ENCODE results near the gene TBATA.
A peak's percentile ranks its signal among the peaks of the same experiment; 100 is the strongest.

TBATA gene

GRCh38 chr10:70763567-70763966 is 21.6 kb downstream of the TBATA start:
- Histone ChIP-seq H4K20me1 (no peaks in the 10 kb centered on the region), H3K36me3 (peaks cover 8% of the 10 kb centered on the region; the same call in 1 of the 2 replicates), H3K27ac (peak overlapping the region; percentile 82), H3K9ac (peak overlapping the region; percentile 68; the same call in 1 of the 2 replicates), H3K27me3 (no peaks in the 10 kb centered on the region), H3K4me2 (peak overlapping the region; percentile 92), H3K4me1 (peaks cover 48% of the 10 kb centered on the region), H3K4me3 (peak overlapping the region; percentile 31; the same call in 1 of the 2 replicates), H3K9me3 (peaks cover 29% of the 10 kb centered on the region)
- no peak for TF ChIP-seq Cebpa-rat (IDR thresholded peaks at IDR 0.05)

- Histone ChIP-seq H4K20me1 (no peaks in the 10 kb centered on the region), H3K9ac (peak overlapping the region; percentile 68; the same call in 1 of the 2 replicates), H3K27ac (peak overlapping the region; percentile 82), H3K27me3 (no peaks in the 10 kb centered on the region), H3K4me3 (peak overlapping the region; percentile 31; the same call in 1 of the 2 replicates), H3K36me3 (peaks cover 8% of the 10 kb centered on the region; the same call in 1 of the 2 replicates), H3K4me2 (peak overlapping the region; percentile 92), H3K4me1 (peaks cover 48% of the 10 kb centered on the region), H3K9me3 (peaks cover 26% of the 10 kb centered on the region)
- peak; percentile 98 for TF ChIP-seq Cebpa-rat (IDR thresholded peaks at IDR 0.05)
Measured at GRCh38 chr10:70762441-70763175, 22.6 kb downstream of the TBATA start.

- no peaks in the 10 kb centered on the region for H3K27me3 ChIP-seq
- H4K20me1 ChIP-seq = no peaks in the 10 kb centered on the region
- H3K9me3 ChIP-seq = peaks cover 20% of the 10 kb centered on the region
- peaks cover 8% of the 10 kb centered on the region; the same call in 1 of the 2 replicates for H3K36me3 ChIP-seq
- H3K4me2 ChIP-seq = peak overlapping the region; percentile 92
- peak overlapping the region; percentile 82 for H3K27ac ChIP-seq
- no peak overlapping the region for H3K4me3 ChIP-seq
- H3K9ac ChIP-seq = no peak overlapping the region
- no peak for TF ChIP-seq Cebpa-rat (IDR thresholded peaks at IDR 0.05)
- peaks cover 48% of the 10 kb centered on the region for H3K4me1 ChIP-seq
Measured at GRCh38 chr10:70761727-70762350, 23.3 kb downstream of the TBATA start.

- no peak overlapping the region for H3K4me2 ChIP-seq
- no peak for TF ChIP-seq Cebpa-rat (IDR thresholded peaks at IDR 0.05)
- no peak overlapping the region for H3K9ac ChIP-seq
Measured at GRCh38 chr10:70761031-70761601, 24.1 kb downstream of the TBATA start.

GRCh38 chr10:70760271-70760787 is 24.8 kb downstream of the TBATA start:
- no peak overlapping the region for H3K4me3 ChIP-seq
- H3K9me3 ChIP-seq = peaks cover 5% of the 10 kb centered on the region
- no peak for TF ChIP-seq Cebpa-rat (IDR thresholded peaks at IDR 0.05)
- no peak overlapping the region for H3K9ac ChIP-seq
- no peaks in the 10 kb centered on the region for H3K36me3 ChIP-seq
- H3K27ac ChIP-seq = peak overlapping the region; percentile 40; the same call in 1 of the 2 replicates
- H3K4me2 ChIP-seq = peak overlapping the region; percentile 48; the same call in 1 of the 2 replicates
- H4K20me1 ChIP-seq = no peaks in the 10 kb centered on the region
- peaks cover 48% of the 10 kb centered on the region for H3K4me1 ChIP-seq
- no peaks in the 10 kb centered on the region for H3K27me3 ChIP-seq

More at GRCh38 chr10:70761031-70761601, 24.1 kb downstream of the TBATA start:
- Histone ChIP-seq H3K27ac (peak overlapping the region; percentile 42; the same call in 1 of the 2 replicates), H3K9me3 (peaks cover 13% of the 10 kb centered on the region), H3K4me3 (no peak overlapping the region), H3K36me3 (peaks cover 6% of the 10 kb centered on the region; the same call in 1 of the 2 replicates), H4K20me1 (no peaks in the 10 kb centered on the region), H3K27me3 (no peaks in the 10 kb centered on the region), H3K4me1 (peaks cover 48% of the 10 kb centered on the region)

GRCh38 chr10:70759781-70760180 is 25.4 kb downstream of the TBATA start:
- no peaks in the 10 kb centered on the region for H4K20me1 ChIP-seq
- H3K9me3 ChIP-seq = no peaks in the 10 kb centered on the region
- no peaks in the 10 kb centered on the region for H3K36me3 ChIP-seq
- peak overlapping the region; percentile 40 for H3K27ac ChIP-seq
- H3K4me1 ChIP-seq = peaks cover 48% of the 10 kb centered on the region
- H3K4me3 ChIP-seq = no peak overlapping the region
- peak overlapping the region; percentile 48; the same call in 1 of the 2 replicates for H3K4me2 ChIP-seq
- TF ChIP-seq Cebpa-rat (IDR thresholded peaks at IDR 0.05) = 0 out of 2 replicates have a peak, but pooled peaks have one; percentile 27
- no peak overlapping the region for H3K9ac ChIP-seq
- H3K27me3 ChIP-seq = no peaks in the 10 kb centered on the region

- Histone ChIP-seq H3K4me1 (peaks cover 43% of the 10 kb centered on the region), H3K9ac (no peak overlapping the region), H3K4me3 (no peak overlapping the region), H4K20me1 (no peaks in the 10 kb centered on the region), H3K27ac (0 out of 2 replicates have a peak overlapping the region, but pooled peaks have one; percentile 40), H3K4me2 (peak overlapping the region; percentile 48; the same call in 1 of the 2 replicates), H3K9me3 (no peaks in the 10 kb centered on the region), H3K27me3 (no peaks in the 10 kb centered on the region), H3K36me3 (no peaks in the 10 kb centered on the region)
- TF ChIP-seq Cebpa-rat (IDR thresholded peaks at IDR 0.05) = no peak
Measured at GRCh38 chr10:70758757-70759514, 26.2 kb downstream of the TBATA start.

- H4K20me1 ChIP-seq = no peaks in the 10 kb centered on the region
- H3K9ac ChIP-seq = no peak overlapping the region
- no peaks in the 10 kb centered on the region for H3K27me3 ChIP-seq
- no peak overlapping the region for H3K4me3 ChIP-seq
- H3K4me2 ChIP-seq = no peak overlapping the region
- H3K36me3 ChIP-seq = no peaks in the 10 kb centered on the region
- no peak overlapping the region for H3K27ac ChIP-seq
- peaks cover 33% of the 10 kb centered on the region for H3K4me1 ChIP-seq
- H3K9me3 ChIP-seq = no peaks in the 10 kb centered on the region
- TF ChIP-seq Cebpa-rat (IDR thresholded peaks at IDR 0.05) = no peak
Measured at GRCh38 chr10:70757856-70758255, 27.3 kb downstream of the TBATA start.
